Measurements from ENCODE around the gene FBP1. TPM values are rescaled to one million over a fixed set of nuclear protein-coding genes. Genes with fewer than 3 reads are reported as not detected.

The FBP1 gene
- total RNA-seq, 1 donor from 2014 or later = 1.6 TPM

- H3K4me3 ChIP-seq (ENCODE audit: low read depth, low read length) = no peak overlapping the region
- no peak for TF ChIP-seq CTCF (conservative IDR thresholded peaks at IDR 0.05; ENCODE audit: low read depth, low read length)
- no peak for DNase-seq (ENCODE audit: low read depth)
These were observed 14.7 kb downstream of the FBP1 start for GRCh38 chr9:94624629-94625028.

- TF ChIP-seq CTCF (conservative IDR thresholded peaks at IDR 0.05; ENCODE audit: low read depth, low read length) = peak; percentile 52
- DNase-seq (ENCODE audit: low read depth) = no peak
- H3K4me3 ChIP-seq (ENCODE audit: low read depth, low read length) = no peak overlapping the region
These were observed 16.1 kb downstream of the FBP1 start for GRCh38 chr9:94623253-94623652.

DNA sequence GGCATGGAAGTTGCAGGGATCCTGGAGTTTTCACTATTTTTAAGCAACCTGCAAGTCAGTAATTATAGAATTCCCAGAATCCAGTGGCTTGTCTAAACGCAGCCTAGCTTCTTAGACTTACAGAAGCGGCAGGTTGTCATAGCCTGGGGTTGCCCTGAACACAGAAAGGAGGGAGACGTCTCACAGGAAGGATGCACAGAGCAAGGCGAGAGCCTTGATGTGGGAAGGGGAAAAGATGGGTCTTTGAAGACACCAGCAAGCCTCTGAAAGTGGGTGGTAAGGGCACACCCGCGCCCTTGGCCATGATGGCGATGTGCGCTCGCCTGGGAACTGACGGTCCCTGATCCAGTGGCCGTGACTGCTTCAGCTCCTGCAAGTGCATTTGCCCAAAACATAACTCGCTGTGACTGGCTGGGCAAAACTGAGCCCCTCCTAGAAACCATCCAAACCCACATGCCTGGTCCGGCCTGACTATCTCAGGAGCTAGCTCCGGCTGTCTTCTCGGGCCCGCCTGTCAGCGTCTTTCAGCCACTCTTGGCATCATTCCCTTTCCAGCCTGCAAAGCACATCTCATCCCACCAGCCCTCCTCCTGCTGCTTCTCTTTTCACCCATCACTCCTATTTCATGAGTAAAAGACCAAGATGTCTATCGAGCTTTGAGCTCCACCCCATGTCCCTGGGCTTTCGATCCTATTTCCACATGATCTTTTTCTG lies 17.1 kb downstream of the FBP1 start:
- DNase-seq (ENCODE audit: low read depth) = no peak
- H3K4me3 ChIP-seq (ENCODE audit: low read depth, low read length) = no peak overlapping the region
- no peak for TF ChIP-seq CTCF (conservative IDR thresholded peaks at IDR 0.05; ENCODE audit: low read depth, low read length)

GRCh38 chr9:94619026-94619425 lies 20.3 kb downstream of the FBP1 start:
- no peak for DNase-seq (ENCODE audit: low read depth)
- H3K4me3 ChIP-seq (ENCODE audit: low read depth, low read length) = no peak overlapping the region
- no peak for TF ChIP-seq CTCF (conservative IDR thresholded peaks at IDR 0.05; ENCODE audit: low read depth, low read length)

GRCh38 chr9:94613003-94613402 lies 26.3 kb downstream of the FBP1 start:
- no peak overlapping the region for H3K4me3 ChIP-seq (ENCODE audit: low read depth, low read length)
- no peak for DNase-seq (ENCODE audit: low read depth)
- TF ChIP-seq CTCF (conservative IDR thresholded peaks at IDR 0.05; ENCODE audit: low read depth, low read length) = peak; percentile 33

DNA sequence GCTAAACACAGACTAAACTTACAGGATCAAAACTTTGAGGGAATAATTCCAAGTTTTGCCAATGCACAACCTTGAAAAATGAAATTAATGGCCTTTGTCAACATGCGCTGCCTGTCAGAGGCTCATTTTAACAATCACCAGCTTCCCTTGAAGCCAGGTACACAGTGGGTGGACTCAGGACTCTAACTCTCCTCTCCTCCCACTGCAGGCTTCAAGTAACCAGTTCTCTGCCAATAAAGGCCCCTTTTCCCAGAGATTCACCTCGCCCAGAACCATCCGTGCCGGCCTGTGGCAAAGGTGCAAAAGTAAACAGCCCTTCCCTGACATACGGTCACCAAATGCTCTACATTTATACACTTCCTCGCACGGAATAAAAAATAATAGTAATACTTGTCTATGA lies 27.2 kb downstream of the FBP1 start:
- H3K4me3 ChIP-seq (ENCODE audit: low read depth, low read length) = no peak overlapping the region
- no peak for DNase-seq (ENCODE audit: low read depth)
- TF ChIP-seq CTCF (conservative IDR thresholded peaks at IDR 0.05; ENCODE audit: low read depth, low read length) = no peak

DNA sequence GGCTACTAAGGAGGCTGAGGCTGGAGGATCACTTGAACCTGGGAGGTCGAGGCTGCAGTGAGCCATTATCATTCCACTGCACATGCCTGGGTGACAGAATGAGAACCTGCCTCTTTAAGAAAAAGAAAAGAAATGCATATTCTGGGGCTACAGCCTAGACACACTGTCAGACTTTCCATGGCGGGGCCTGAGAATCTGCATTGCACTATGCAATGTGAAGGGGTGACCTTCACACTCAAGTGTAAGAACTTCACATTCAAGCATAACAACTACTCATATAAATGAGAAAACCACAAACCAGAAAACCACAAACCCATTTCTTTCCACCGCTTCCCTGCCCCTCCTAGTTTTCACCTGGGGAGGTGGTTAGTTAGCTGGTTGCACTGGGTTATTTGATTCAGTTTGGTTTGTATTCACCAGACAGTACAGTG lies 27.7 kb downstream of the FBP1 start:
- DNase-seq (ENCODE audit: low read depth) = no peak

More for the DNA sequence above, 27.7 kb downstream of the FBP1 start:
- no peak for TF ChIP-seq CTCF (conservative IDR thresholded peaks at IDR 0.05; ENCODE audit: low read depth, low read length)
- H3K4me3 ChIP-seq (ENCODE audit: low read depth, low read length) = no peak overlapping the region

All from epithelial cell of proximal tubule (primary cell).